WERI-Rb-1 (cell line): Measurements from ENCODE around the gene GPS2.

Experiments used
- DNase-seq: peaks from one replicate; pipeline ENCODE4 v3.0.0-alpha.2; 2020
- H3K27ac ChIP-seq: fragments of 250-450 bp; sonication (Bioruptor Pico); 2 replicates; pipeline ENCODE4 v1.5.1; 2020; ENCODE audit warnings: mild to moderate bottlenecking, moderate library complexity
- H3K27me3 ChIP-seq: fragments of 250-450 bp; sonication (Bioruptor Pico); 2 replicates; pipeline ENCODE4 v1.5.1; 2021; ENCODE audit warnings: mild to moderate bottlenecking, low read depth, moderate library complexity; ENCODE audit not compliant: insufficient read depth, severe bottlenecking
- H3K36me3 ChIP-seq: fragments of 250-450 bp; sonication (Bioruptor Pico); 2 replicates; pipeline ENCODE4 v1.5.1; 2020; ENCODE audit warnings: mild to moderate bottlenecking, moderate library complexity
- H3K4me3 ChIP-seq: 2 replicates; pipeline ENCODE4 v1.5.1; 2011; ENCODE audit warnings: low read depth, mild to moderate bottlenecking, control low read depth, low read length
- H3K9me3 ChIP-seq: fragments of 250-450 bp; sonication (Bioruptor Pico); 2 replicates; pipeline ENCODE4 v1.5.1; 2021; ENCODE audit warnings: mild to moderate bottlenecking, moderate library complexity; ENCODE audit not compliant: severe bottlenecking
- CTCF ChIP-seq: IDR thresholded peaks from 2 replicates; pipeline ENCODE4 v1.5.1; 2011; ENCODE audit warnings: low read depth, mild to moderate bottlenecking, control low read depth, inconsistent platforms, low read length

The GPS2 gene

GRCh38 chr17:7356072-7356549 lies 41.0 kb upstream of the GPS2 start:
- peak; percentile 98 for TF ChIP-seq CTCF
- DNase-seq, result peak; percentile 93
- no peak overlapping the region for H3K4me3 ChIP-seq

GRCh38 chr17:7355573-7355972 lies 40.4 kb upstream of the GPS2 start:
- Histone ChIP-seq H3K36me3 (no peaks in the 10 kb centered on the region), H3K4me3 (no peak overlapping the region), H3K27me3 (no peaks in the 10 kb centered on the region), H3K9me3 (no peaks in the 10 kb centered on the region), H3K27ac (no peak overlapping the region)
- TF ChIP-seq CTCF, result no peak
- no peak for DNase-seq

More at GRCh38 chr17:7356072-7356549, 41.0 kb upstream of the GPS2 start:
- Histone ChIP-seq H3K27me3 (no peaks in the 10 kb centered on the region), H3K27ac (no peak overlapping the region), H3K36me3 (no peaks in the 10 kb centered on the region), H3K9me3 (no peaks in the 10 kb centered on the region)

GRCh38 chr17:7355053-7355452 lies 39.9 kb upstream of the GPS2 start, which contains the start of gene TMEM95:
TMEM95 (plus strand) TSS chr17:7355156; CDS start chr17:7355205, 49 bp downstream.
- Histone ChIP-seq H3K27ac (no peak within 1 kb of the TSS), H3K36me3 (no peaks in the 10 kb centered on the region), H3K9me3 (no peaks in the 10 kb centered on the region), H3K4me3 (no peak within 1 kb of the TSS), H3K27me3 (no peaks in the 10 kb centered on the region)
- no peak for TF ChIP-seq CTCF
- DNase-seq, result no peak

- H3K9me3 ChIP-seq, result no peaks in the 10 kb centered on the region
- DNase-seq, result no peak
- no peak overlapping the region for H3K27ac ChIP-seq
- H3K27me3 ChIP-seq, result no peaks in the 10 kb centered on the region
- no peak for TF ChIP-seq CTCF
- no peak overlapping the region for H3K4me3 ChIP-seq
- no peaks in the 10 kb centered on the region for H3K36me3 ChIP-seq
Measured at GRCh38 chr17:7354262-7354843, 39.2 kb upstream of the GPS2 start.

GRCh38 chr17:7352910-7353635 lies 37.9 kb upstream of the GPS2 start:
- Histone ChIP-seq H3K4me3 (no peak overlapping the region), H3K27me3 (no peaks in the 10 kb centered on the region), H3K36me3 (no peaks in the 10 kb centered on the region), H3K27ac (no peak overlapping the region), H3K9me3 (no peaks in the 10 kb centered on the region)
- TF ChIP-seq CTCF, result no peak
- no peak for DNase-seq
